Common myeloid progenitor, CD34-positive (primary cell): Measurements from ENCODE around the gene RAPGEF4.
"Not testable (repeated sequence)": the region's sequence is repeated elsewhere in the genome, so short reads cannot be mapped to it uniquely, and the experiment has no call there.

Experiments
- CTCF ChIA-PET: fragments of 350-600 bp; sonication (Branson Sonifier 250); formaldehyde crosslinking; loops from one replicate; lab custom pipeline; 2021; ENCODE audit warnings: antibody characterized with exemption; lab: Charles Lee
- POLR2A ChIA-PET: fragments of 350-600 bp; sonication (Branson Sonifier 250); formaldehyde crosslinking; loops from one replicate; lab custom pipeline; 2021; ENCODE audit warnings: antibody characterized with exemption; lab: Charles Lee
- DNase-seq, 3 donors: peaks; one replicate each; pipeline versions ENCODE4 v3.0.0 to v3.0.0-alpha.2; 2013
- H3K27ac ChIP-seq, 2 experiments: 1 replicate in 1 of 2; 2 replicates in 1 of 2; pipeline ENCODE4 v1.7.0; 2013; ENCODE audit warnings: inconsistent platforms in 2 of 2, low read length in 2 of 2, mild to moderate bottlenecking in 2 of 2, low read depth in 1 of 2, moderate library complexity in 1 of 2; ENCODE audit not compliant: severe bottlenecking in 2 of 2, insufficient read depth in 1 of 2, poor library complexity in 1 of 2
- H3K27me3 ChIP-seq, 5 experiments: replicated peaks in 2 of 5; 1 replicate in 3 of 5; 2 replicates in 2 of 5; pipeline versions ENCODE4 v1.6.1 to v1.7.0; 2013; ENCODE audit warnings: low read length in 4 of 5, mild to moderate bottlenecking in 2 of 5, moderate library complexity in 2 of 5, inconsistent platforms in 1 of 5; ENCODE audit not compliant: insufficient read depth in 5 of 5, control insufficient read depth in 4 of 5
- H3K36me3 ChIP-seq, 4 experiments: 1 replicate in 2 of 4; 2 replicates in 2 of 4; pipeline versions ENCODE4 v1.6.1 to v1.7.0; 2013; ENCODE audit warnings: low read length in 3 of 4, control low read depth in 1 of 4, mild to moderate bottlenecking in 1 of 4; ENCODE audit not compliant: control insufficient read depth in 4 of 4, insufficient read depth in 4 of 4
- H3K4me1 ChIP-seq, 4 experiments: 1 replicate in 3 of 4; 2 replicates in 1 of 4; pipeline versions ENCODE4 v1.6.1 to v1.7.1; 2013; ENCODE audit warnings: low read length in 3 of 4, mild to moderate bottlenecking in 3 of 4, control low read depth in 1 of 4, inconsistent platforms in 1 of 4, moderate library complexity in 1 of 4; ENCODE audit not compliant: control insufficient read depth in 4 of 4, insufficient read depth in 4 of 4; ENCODE audit errors: control extremely low read depth in 1 of 4
- H3K4me3 ChIP-seq, 7 experiments: 1 replicate in 4 of 7; 2 replicates in 3 of 7; pipeline versions ENCODE4 v1.5.1 to v1.7.0; 2013; ENCODE audit warnings: mild to moderate bottlenecking in 7 of 7, low read length in 6 of 7, moderate library complexity in 6 of 7, inconsistent platforms in 2 of 7, low read depth in 2 of 7, control low read depth in 1 of 7; ENCODE audit not compliant: insufficient read depth in 4 of 7, control insufficient read depth in 1 of 7; ENCODE audit errors: extremely low read depth in 1 of 7
- H3K9me3 ChIP-seq, 5 experiments: 1 replicate in 4 of 5; 2 replicates in 1 of 5; pipeline versions ENCODE4 v1.6.1 to v1.7.1; 2013; ENCODE audit warnings: low read length in 4 of 5, mild to moderate bottlenecking in 2 of 5, inconsistent platforms in 1 of 5, low read depth in 1 of 5, moderate library complexity in 1 of 5; ENCODE audit not compliant: control insufficient read depth in 4 of 5, insufficient read depth in 2 of 5; ENCODE audit errors: control extremely low read depth in 1 of 5
- WGBS: methylation state at CpG from one replicate; pipeline ENCODE4 v1.1.5; 2013; ENCODE audit not compliant: insufficient coverage; 5-methylcytosine and 5-hydroxymethylcytosine counted together

Gene RAPGEF4

GRCh38 chr2:173090276-173090877, 354.7 kb downstream of the RAPGEF4 start:
- Histone ChIP-seq H3K4me1 (no peaks in the 10 kb centered on the region), H3K27me3 (no peaks in the 10 kb centered on the region), H3K27ac (peak overlapping the region in 1 of 2 experiments; percentile 64), H3K4me3 (no peak overlapping the region), H3K9me3 (no peaks in the 10 kb centered on the region), H3K36me3 (peaks cover 0 to 29% (median 3%) of the 10 kb centered on the region in 4 experiments)
- 98% methylated on average over 6 of the region's 11 CpGs for WGBS
- ChIA-PET POLR2A (no interaction called here), CTCF (interaction anchor here (1.7 kb wide), 1 partner anchor 29 kb away, joined by 4 read pairs; no protein-coding TSS in a partner anchor)
- DNase-seq = no peak

GRCh38 chr2:173090973-173091660, 355.5 kb downstream of the RAPGEF4 start:
- 91% methylated on average over 6 of the region's 10 CpGs for WGBS
- Histone ChIP-seq H3K36me3 (peaks cover 0 to 29% (median 3%) of the 10 kb centered on the region in 4 experiments), H3K9me3 (no peaks in the 10 kb centered on the region), H3K27me3 (no peaks in the 10 kb centered on the region), H3K4me1 (no peaks in the 10 kb centered on the region), H3K27ac (peak overlapping the region in 1 of 2 experiments; percentile 64), H3K4me3 (no peak overlapping the region)
- POLR2A ChIA-PET = no interaction called here
- CTCF ChIA-PET = interaction anchor here (1.0 to 1.7 kb wide), 3 partner anchors 10 to 28 kb away, joined by 3 to 5 read pairs (median 4); no protein-coding TSS in a partner anchor
- no peak for DNase-seq

GRCh38 chr2:173091910-173092309, 356.3 kb downstream of the RAPGEF4 start:
- Histone ChIP-seq H3K9me3 (no peaks in the 10 kb centered on the region), H3K4me1 (no peaks in the 10 kb centered on the region), H3K4me3 (no peak overlapping the region), H3K27ac (peak overlapping the region in 1 of 2 experiments; percentile 49), H3K27me3 (no peaks in the 10 kb centered on the region), H3K36me3 (peaks cover 0 to 30% (median 4%) of the 10 kb centered on the region in 4 experiments)
- POLR2A ChIA-PET = interaction anchor here (0.6 kb wide), 1 partner anchor 59 kb away, joined by 3 read pairs; no protein-coding TSS in a partner anchor
- CTCF ChIA-PET = interaction anchor here (1.0 to 1.7 kb wide), 3 partner anchors 10 to 27 kb away, joined by 3 to 5 read pairs (median 4); no protein-coding TSS in a partner anchor
- 100% methylated on average over 2 of the region's 4 CpGs for WGBS
- no peak for DNase-seq

- ChIA-PET POLR2A (no interaction called here), CTCF (no interaction called here)
- Histone ChIP-seq H3K36me3 (peaks cover 0 to 30% (median 4%) of the 10 kb centered on the region in 4 experiments), H3K27me3 (no peaks in the 10 kb centered on the region), H3K4me3 (no peak overlapping the region), H3K27ac (no peak overlapping the region), H3K4me1 (no peaks in the 10 kb centered on the region), H3K9me3 (no peaks in the 10 kb centered on the region)
- WGBS = 100% methylated on average over 1 of the region's 3 CpGs
- DNase-seq = no peak
Observed at GRCh38 chr2:173092844-173093402, 357.3 kb downstream of the RAPGEF4 start.

DNA sequence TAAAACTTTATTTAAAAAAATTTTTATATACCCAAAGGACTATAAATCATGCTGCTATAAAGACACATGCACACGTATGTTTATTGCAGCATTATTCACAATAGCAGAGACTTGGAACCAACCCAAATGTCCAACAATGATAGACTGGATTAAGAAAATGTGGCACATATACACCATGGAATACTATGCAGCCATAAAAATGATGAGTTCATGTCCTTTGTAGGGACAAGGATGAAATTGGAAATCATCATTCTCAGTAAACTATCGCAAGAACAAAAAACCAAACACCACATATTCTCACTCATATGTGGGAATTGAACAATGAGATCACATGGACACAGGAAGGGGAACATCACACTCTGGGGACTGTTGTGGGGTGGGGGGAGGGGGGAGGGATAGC, 358.0 kb downstream of the RAPGEF4 start:
- H3K27ac ChIP-seq, DNase-seq, H3K27me3 ChIP-seq, CTCF ChIA-PET, POLR2A ChIA-PET, H3K4me1 ChIP-seq, H3K9me3 ChIP-seq, H3K4me3 ChIP-seq: not testable (repeated sequence)
- peaks cover 0 to 30% (median 4%) of the 10 kb centered on the region in 4 experiments for H3K36me3 ChIP-seq
- WGBS = no CpG with 5 or more reads among the region's 2 CpGs

DNA sequence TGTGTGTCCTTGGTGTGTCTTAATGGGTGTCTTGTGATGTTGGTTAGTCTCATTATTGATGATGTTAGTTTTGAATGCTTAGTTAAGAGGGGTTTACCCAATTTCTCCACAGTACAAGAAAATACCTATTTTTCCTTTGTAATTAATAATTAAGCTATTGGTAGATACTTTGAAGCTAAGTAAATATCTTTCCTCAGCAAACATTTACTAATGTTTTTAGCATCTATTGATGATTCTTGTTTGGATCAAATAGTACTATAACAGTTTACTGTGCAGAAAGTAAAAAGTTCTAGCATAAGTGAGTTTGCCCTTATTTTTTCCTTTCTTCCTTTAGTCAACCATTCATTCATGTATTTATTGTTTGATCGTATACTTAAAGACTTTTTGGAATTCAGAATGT, 359.1 kb downstream of the RAPGEF4 start:
- ChIA-PET POLR2A (no interaction called here), CTCF (no interaction called here)
- WGBS = no CpG with 5 or more reads among the region's 1 CpG
- H3K9me3 ChIP-seq = no peaks in the 10 kb centered on the region
- no peak for DNase-seq
- no peak overlapping the region for H3K4me3 ChIP-seq
- H3K36me3 ChIP-seq = peaks cover 0 to 30% (median 4%) of the 10 kb centered on the region in 4 experiments
- H3K27ac ChIP-seq = no peak overlapping the region
- no peaks in the 10 kb centered on the region for H3K27me3 ChIP-seq
- no peaks in the 10 kb centered on the region for H3K4me1 ChIP-seq

DNA sequence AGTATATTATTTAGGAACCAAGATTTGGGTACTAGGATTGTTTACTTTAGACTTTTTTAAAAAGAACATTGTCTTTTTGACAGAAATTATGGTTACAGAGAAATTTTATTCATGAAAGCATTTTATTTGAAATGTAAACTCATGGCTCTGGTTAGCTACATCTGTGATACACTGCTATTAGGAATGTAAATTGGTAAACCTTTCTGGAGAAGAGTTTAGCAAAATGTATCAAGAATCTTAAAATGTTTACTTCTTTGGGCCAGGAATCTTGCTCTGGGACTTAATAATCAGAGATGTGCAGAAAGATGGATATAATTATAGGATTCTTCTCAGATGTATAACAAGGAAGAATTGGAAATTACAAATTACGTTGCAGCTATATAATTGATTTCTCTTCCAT, 359.7 kb downstream of the RAPGEF4 start:
- POLR2A ChIA-PET = no interaction called here
- no peak for DNase-seq

More for the DNA sequence above, 359.7 kb downstream of the RAPGEF4 start:
- Histone ChIP-seq H3K27me3 (no peaks in the 10 kb centered on the region), H3K9me3 (no peaks in the 10 kb centered on the region), H3K36me3 (peaks cover 0 to 29% (median 5%) of the 10 kb centered on the region in 4 experiments), H3K4me3 (no peak overlapping the region), H3K27ac (no peak overlapping the region), H3K4me1 (no peaks in the 10 kb centered on the region)
- WGBS = no CpG with 5 or more reads among the region's 1 CpG
- CTCF ChIA-PET = no interaction called here
